ENCODE measurements around the gene SEH1L. TPM values are rescaled to one million over a fixed set of nuclear protein-coding genes. Genes with fewer than 3 reads are reported as not detected.
A peak's percentile ranks its signal among the peaks of the same experiment; 100 is the strongest.
"Not testable (repeated sequence)": the region's sequence is repeated elsewhere in the genome, so short reads cannot be mapped to it uniquely, and the experiment has no call there.

Gene SEH1L
- polyA plus RNA-seq, 4 donors = 34.6 to 43.6 (median 42.6) TPM

DNA sequence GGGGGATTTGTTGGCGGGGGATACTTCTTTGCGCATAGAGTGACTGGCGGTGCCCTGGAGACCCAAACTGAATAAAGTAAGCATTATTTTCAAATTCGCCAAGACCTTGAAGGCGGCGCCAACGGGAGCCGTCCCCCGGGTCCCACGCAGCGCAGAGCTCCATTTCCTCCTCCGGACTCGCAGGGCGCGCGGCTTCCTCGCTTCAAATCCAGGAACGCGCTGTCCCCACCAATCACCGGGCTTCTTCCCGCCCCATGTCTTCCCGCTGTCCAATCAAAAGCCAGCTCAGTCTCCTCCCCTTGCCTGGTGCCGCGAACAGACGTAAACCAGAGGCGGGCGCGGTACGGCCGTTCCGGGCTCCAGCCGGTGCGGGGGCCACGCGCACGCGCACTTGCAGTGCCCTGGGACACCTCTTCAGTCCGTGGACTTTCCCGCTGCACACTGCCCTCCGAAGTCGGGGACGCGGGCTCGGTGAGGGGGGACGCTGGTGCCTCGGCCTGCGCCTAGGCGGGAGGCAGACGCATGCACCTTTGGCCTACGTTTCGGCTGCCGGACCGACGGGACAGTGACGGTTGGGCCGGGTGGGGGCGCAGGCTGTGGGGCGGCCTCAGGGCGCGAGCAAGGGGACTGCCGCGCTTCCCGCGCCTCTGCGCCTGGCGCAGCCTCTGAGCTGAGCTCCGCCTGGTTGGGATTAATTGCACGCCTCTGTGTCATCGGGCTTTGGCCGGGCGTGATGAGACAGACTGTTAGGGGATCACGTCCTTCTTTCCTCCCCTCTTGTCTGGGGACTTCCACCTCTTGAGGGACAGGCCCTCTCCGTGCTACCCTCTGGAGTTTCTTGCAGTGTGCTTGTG, 43.4 kb downstream of the SEH1L start, which contains the start of gene CEP192:
CEP192 (plus strand) TSS at position 396 of the 854 bp plus-strand sequence. CDS start 8,063 bp downstream, outside the sequence.
- peak; percentile 95 to 96 (median 96) for DNase-seq (ENCODE audit: low read depth in 4 of 4, low spot score in 3 of 4)

DNA sequence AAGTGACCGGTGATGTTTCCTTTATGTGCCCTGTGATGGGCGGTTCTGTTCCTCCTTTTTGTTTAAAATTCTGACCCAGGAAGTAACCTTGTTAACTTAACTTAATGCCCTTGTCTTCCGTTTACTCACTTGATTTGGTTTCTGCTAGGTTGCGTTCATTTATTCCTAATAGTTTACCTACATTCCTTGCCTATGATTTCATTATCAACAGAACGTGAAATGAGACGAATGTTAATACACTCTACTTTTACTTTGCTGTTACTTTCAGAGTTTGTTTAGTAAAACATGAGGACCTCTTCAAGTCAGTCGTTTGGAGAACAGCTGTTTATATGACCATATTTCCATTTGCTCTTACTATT, 44.0 kb downstream of the SEH1L start:
- DNase-seq (ENCODE audit: low read depth in 4 of 4, low spot score in 3 of 4) = peak in 1 of 4 donors; percentile 10

DNA sequence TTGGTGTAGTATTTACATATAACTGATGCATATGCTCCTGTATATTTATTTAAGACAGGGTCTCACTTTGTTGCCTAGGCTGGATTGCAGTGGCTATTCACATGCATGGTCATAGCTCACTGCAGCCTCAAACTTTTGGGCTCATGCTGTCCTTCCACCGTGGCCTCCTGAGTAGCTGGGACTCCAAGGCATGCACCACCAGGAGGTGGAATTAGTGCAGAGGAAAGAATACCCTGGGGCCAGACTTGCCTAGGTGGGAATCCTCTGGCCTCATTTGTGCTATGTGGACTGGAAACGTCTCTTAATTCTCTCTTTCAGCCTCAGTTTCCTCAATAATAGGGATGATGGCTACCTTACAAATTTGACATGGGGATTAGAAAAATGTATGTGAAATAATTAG, 45.6 kb downstream of the SEH1L start:
- DNase-seq (ENCODE audit: low read depth in 4 of 4, low spot score in 3 of 4) = no peak

DNA sequence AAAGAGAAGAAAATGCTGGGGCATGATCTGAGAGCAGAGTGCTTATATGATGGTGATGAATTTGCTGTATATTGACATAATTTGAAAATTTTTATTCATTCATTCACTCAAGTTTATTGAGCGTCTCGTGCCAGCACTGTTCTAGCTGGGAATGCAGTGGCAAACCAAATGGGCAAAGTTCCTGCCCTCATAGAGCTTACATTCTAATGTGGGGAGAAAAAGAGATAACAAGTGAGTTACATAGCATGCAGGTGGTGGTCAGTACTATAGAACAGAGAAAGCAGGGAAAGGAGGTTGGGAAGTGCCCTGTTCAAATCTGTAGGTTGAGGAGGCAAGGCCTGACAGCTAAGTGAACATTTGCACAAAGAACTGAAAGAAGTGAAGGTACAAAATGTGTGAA, 47.6 kb downstream of the SEH1L start:
- DNase-seq (ENCODE audit: low read depth in 4 of 4, low spot score in 3 of 4) = no peak

DNA sequence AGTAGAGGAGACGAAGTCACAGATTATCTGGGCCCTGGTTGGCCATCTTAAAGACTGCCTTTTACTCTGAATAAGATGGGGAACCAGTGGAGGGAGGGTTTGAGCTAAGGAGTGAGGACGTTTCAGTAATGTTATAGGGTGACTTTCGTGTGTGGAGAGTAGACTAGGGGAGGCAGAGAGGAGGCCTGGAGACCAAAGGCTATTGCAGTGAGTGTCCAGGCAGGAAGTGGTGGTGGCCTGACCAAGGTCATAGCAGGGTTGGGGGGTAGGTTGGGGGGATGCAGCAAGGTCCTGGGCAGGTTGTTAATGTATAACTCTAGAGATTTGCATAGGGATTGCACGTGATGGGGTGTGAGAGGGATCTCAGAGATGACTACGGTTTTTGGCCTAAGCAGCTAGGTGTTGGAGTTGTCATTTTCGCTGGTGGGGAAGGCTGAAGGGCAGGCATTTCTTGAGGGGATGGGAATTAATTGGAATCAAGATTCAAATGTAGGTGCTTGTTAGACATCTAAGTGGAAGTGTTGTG, 48.2 kb downstream of the SEH1L start:
- no peak for DNase-seq (ENCODE audit: low read depth in 4 of 4, low spot score in 3 of 4)

DNA sequence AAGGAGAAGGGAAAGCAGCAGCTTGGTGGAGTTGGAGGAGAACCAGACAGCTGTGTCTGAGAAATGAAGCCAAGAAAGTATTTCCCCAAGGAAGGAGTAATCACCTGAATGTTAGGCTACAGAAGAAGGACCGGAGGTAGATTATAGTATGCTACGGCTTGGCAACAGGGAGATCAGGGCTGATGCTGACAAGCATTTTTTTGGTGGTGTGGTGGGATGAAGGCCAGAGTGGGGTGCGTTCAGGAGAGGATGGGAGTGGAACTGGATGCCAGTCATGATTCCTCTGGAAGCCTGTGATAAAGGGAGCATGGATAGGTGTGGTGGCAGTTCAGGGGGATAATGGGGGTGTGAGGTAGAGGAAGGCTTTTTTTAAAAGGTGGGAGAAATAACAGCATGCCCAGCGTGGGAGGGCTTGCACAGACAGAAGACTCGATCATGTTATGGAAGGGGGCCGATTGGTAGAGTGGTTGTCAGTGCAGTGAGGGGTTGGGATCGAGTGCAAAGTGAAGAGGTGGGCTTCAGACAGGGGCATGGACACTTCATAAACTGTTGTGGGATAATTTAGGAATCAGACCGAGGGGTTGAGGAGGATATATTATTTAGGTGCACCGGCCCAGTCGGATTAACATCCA, 49.0 kb downstream of the SEH1L start:
- DNase-seq (ENCODE audit: low read depth in 4 of 4, low spot score in 3 of 4) = no peak

DNA sequence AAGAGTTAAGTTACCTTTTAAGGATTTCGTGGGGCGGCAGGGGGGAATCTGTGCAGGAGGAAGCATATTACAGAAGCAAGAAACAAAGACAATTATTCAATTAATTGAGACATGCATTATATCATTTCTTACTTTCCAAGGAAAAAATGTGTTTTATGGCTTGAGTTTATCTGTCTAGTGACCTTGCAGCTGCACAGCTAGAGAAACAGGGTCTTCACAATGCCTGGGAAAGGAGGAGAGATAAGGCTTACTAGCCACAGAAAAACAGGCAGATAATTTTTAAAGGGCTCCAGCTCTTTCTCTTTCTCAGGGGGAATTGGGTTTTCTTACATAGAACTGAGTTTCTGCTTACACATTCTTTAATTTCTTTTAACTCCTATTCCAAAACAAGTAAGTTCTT, 49.5 kb downstream of the SEH1L start:
- not testable (repeated sequence) for DNase-seq (ENCODE audit: low read depth in 4 of 4, low spot score in 3 of 4)

DNA sequence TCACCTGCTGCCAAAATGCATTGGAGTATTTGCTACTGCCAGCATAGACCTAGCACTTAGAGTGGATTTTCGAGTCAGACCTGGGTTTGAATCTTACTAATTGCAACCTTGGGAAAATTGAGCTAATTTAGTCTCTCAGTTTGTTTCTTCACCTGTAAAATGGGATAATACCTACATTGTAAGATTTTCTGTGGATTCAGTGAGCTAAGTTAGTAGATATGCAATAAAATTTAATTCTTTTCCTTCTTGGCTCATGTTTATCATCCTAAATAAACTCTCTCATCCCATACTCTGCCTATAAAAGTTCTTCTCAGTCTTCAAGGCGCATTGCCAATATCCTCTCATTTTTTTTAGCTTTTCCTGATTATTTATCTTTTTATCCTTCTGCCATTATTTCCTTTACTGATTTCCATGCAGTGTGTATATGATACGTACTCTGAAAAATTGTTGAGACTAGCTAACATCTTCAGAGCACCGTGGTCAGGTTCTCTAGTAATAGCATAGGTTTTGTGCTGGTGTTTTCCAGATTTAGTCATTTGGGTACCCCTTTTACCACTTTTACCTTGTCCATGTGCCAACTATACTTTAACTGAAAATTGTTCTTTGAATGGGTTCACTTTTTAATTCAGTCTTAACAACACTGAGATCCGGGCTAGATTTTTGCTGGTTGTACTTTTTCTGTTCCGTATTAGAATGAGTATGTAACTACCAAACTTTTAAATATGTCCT, 50.7 kb downstream of the SEH1L start:
- no peak for DNase-seq (ENCODE audit: low read depth in 4 of 4, low spot score in 3 of 4)

DNA sequence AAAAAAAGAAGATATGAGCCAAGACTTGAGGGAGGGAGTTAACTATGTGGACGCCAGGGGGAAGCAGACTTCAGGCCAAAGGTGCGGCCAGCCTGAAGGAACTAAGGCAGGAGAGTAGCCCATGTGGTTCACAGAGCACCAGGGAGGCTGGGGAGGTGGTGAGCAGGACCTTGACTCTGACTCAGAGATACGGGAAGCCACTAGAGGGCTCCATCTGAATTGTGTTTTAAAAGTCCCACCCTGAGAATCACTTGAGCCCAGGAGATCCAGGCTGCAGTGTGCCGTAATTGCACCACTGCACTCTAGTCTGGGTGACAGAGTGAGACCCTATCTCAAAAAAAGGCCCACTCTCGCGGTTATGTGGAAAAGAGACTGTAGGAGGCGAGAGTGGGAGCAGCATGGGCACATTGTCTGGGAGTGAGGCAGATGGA, 55.7 kb downstream of the SEH1L start:
- peak in 1 of 4 donors; percentile 16 for DNase-seq (ENCODE audit: low read depth in 4 of 4, low spot score in 3 of 4)

DNA sequence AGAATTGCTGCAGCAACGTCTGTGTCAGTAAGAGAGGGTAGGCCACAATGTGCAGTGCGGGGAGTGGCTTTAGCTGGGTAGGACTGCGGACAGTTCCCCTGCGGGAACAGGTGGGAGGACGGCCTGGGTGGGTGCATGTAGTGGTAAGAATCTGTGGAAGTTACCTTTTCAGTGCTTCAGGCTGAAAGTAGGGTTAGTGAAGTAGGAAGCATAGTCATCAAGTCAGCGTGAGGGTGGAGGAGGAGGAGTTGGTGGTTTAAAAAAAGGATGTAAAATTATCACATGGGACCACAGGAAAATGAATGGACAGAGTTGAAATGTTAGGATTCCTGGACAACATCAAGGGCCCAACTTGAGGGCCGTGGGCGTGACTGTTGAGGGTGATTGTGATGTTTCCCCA, 56.6 kb downstream of the SEH1L start:
- DNase-seq (ENCODE audit: low read depth in 4 of 4, low spot score in 3 of 4) = no peak

DNA sequence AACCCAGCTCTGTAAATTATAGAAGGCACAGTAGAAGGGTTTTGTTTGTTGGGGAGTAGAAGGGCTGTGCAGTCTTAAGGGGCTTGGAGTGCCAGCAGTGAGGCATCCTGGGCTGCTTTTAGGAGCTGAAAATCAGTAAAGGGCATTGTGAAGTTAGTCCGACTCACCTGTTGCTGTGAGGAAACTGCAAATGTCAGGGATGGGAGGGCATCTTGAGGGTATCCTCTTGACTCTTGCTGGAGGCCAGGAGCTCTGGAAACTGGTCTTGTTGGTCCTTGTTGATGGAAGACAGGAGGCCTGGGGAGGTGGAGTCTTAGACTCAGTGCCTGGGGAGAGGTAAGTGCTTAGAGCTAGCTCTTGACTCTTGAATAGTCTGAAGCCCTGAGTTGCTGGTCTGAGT, 57.5 kb downstream of the SEH1L start:
- no peak for DNase-seq (ENCODE audit: low read depth in 4 of 4, low spot score in 3 of 4)

DNA sequence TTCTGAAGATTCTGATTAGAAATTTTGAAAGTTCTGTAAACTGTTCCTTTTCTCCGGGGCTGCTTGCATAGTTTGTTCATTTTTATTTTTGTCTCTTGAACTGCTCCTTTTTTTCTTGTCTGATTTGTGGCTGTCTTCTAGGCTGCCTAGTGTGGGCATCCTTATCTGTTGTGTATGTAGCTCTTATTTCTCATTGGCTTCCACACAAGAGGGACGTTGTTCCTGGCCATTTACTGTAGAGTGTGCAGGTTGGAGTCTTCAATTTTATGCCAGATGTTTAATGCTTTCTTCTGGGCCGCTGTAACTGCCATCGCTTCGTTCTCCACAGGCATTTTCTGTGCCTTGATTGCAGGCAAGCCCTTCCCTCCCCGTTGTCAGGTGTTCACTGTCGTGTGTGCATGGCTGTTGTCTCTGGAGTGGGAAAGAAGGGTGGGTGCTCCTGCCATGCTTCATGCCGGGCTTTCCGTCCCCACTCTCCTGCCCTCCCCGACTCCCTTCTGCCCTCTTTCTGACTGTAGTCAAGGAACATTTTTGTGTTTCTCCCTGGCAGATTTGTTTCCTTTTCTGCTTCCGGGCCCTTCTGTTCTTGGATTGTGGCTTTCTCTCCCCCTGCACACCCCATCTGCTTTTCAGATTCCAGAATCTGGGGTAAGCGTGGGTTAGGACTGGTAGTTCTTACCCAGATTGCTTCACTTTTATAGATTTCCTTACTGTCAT, 58.9 kb downstream of the SEH1L start:
- no peak for DNase-seq (ENCODE audit: low read depth in 4 of 4, low spot score in 3 of 4)

DNA sequence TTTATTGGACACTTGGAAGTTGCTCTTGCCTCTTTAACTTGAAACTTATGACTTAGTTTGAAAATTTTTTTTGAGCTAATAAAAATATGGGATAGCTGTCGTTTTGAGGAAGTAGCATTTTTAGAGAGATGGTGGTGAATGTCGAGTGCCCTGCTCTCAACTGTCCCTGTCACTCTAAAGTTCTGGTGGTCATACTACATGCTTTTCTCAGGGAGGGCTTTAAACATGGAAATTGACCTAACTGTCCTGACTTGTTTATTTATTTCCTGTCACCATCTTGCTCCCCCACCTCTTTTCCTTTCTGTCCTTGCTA, 59.4 kb downstream of the SEH1L start:
- DNase-seq (ENCODE audit: low read depth in 4 of 4, low spot score in 3 of 4) = no peak

DNA sequence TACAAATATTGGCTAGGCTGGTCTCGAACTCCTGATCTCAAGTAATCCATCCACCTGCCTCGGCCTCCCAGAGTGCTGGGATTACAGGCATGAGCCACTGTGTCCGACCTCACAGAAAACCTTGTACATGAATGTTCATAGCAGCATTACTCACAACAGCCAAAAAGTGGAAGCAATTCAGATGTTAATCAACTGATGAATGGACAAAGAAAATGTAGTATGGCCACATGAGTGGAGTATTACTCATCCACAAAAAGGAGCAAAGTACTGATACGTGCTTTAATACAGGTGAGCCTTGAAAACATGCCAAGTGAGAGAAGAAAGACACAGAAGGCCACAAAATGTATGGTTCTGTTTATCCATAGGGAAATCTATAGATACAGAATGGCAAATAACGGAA, 63.9 kb downstream of the SEH1L start:
- no peak for DNase-seq (ENCODE audit: low read depth in 4 of 4, low spot score in 3 of 4)

DNA sequence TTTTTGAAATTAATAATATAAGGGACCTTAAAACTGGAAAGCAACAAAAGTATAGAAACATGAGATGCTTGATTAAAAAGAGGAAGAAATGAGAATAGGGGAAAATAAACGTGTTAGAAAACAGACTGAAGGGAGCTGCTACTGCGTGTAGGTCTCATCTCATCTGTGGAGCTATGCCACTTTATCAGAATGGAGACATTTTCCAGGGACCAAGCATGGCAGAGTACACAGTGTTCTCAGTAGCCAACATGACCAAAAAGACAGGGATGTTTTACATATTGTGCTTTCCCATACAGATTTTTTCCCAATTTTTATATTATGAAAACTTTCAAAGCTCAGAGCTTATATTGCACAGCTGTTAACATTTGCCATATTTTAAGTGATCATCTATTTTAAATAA, 66.4 kb downstream of the SEH1L start:
- DNase-seq (ENCODE audit: low read depth in 4 of 4, low spot score in 3 of 4) = no peak

DNA sequence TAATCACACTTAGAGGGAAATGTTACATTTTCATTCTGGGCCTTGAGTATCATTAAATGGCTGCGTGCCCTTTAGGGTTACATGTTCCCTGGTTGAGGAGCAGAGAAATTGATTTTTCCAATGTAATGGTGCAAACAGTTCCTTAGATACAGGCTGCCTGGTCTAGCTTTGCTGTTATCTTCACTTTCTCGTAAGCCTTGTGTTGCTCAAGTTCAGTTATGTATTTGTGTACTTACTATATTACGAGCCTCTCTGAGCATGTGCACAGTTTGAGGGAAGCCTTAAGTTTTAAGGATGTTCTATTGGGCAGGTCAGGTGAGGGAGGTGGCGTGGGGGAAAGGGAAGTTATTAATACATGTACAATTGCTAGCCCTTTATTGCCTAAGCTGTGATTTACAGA, 67.0 kb downstream of the SEH1L start:
- no peak for DNase-seq (ENCODE audit: low read depth in 4 of 4, low spot score in 3 of 4)

DNA sequence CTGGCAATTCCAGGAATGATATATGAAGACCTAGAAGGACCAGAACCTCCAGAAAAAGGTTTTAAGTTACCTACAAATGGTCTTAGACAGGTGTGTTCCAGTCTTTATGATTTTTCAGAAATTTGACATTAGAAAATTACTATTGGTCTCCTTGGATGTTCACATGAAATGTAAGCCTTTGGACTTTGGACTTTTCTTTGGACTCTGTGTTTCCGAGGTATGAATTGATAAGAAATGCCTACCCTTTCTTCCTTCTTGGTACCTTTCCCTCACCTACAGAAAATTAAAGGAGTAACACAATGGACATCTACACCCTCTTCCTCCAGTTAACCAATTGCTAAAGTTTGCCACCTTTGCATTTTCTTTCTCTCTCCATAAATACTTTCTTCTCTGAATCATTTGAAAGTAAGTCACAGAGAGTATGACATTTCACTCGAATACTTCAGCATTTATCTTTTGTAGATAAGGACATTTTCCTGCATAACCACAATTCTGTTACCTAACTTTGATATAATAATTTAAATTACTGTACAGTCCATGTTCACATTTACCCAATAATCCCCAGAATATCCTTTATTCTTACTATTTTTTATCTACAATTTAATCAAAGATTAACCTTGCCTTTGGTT, 69.5 kb downstream of the SEH1L start:
- no peak for DNase-seq (ENCODE audit: low read depth in 4 of 4, low spot score in 3 of 4)

DNA sequence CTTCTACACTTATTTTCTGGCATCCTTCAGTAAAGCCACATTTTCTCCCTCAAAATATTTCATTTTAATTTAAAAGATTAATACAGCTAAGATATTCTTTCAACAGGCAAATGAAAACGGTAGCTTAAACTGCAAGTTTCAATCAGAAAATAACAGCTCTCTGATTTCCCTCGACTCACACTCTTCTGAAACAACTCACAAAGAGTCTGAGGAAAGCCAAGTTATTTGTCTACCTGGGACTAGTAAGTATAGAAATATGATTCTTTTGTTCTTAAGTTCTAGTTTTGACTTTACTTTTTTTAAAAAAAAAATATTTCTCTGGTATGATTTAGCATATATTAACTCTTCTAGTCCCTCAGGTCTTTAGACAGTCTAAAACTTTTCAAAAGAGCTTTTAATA, 70.6 kb downstream of the SEH1L start:
- no peak for DNase-seq (ENCODE audit: low read depth in 4 of 4, low spot score in 3 of 4)

DNA sequence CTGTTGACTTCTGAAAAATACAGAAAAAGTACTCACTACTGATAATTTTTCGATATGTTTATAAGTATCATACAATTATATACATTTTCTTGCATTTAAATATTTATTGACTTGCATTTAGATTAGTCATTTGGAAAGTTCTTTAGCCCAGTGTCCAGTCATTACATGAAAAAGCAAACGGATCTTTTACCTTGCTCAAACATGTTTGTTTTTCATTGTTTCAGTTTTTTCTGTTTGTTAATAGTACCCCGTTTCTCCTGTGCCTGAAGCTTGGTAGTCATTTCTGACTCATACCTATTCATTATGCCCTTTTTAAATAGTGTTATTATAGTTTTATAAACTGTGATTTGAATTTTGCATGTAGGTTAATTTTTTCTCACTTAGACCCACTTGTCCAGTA, 71.5 kb downstream of the SEH1L start:
- DNase-seq (ENCODE audit: low read depth in 4 of 4, low spot score in 3 of 4) = no peak

DNA sequence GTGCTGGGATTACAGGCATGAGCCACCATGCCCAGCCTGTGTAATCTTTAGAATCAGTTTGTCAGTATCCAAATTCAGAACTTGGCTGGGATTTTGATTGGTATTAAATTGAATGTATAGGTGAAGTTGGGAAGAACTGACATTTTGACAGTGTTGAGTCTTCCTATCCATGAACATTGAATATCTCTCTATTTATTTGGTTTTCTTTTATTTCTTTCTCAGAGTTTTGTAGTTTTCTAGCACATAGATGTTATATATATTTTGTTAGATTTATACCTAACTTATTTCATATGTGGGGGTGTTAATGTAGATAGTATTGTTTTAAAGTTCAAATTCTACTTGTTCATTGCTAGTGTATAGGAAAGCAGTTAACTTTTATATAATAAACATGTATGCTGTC, 74.8 kb downstream of the SEH1L start:
- no peak for DNase-seq (ENCODE audit: low read depth in 4 of 4, low spot score in 3 of 4)
